Measurements from ENCODE around the gene GNPDA2. TPM values are rescaled to one million over a fixed set of nuclear protein-coding genes. Genes with fewer than 3 reads are reported as not detected.

The GNPDA2 gene
- polyA plus RNA-seq (2013, experiment 1 of 2), result 4.2 TPM
- polyA plus RNA-seq (2013, experiment 2 of 2), result 3.9 TPM

GRCh38 chr4:44726038-44726871 lies at the start of gene GNPDA2:
TSS of gene GNPDA2 (minus strand) at chr4:44726556. CDS start at chr4:44722207, 4,349 bp downstream.
- Histone ChIP-seq H3K27me3 (ENCODE audit: insufficient read depth, low read length, poor library complexity) (no peaks in the 10 kb centered on the region), H3K79me2 (ENCODE audit: control insufficient read depth, insufficient read depth, low read length) (no peaks in the 10 kb centered on the region), H2BK15ac (replicated peaks; ENCODE audit: low read depth) (no peak within 1 kb of the TSS), H3K4me3 (ENCODE audit: low read length) (peak within 1 kb of the TSS; percentile 65), H3K18ac (ENCODE audit: low read length) (peak within 1 kb of the TSS; percentile 16), H3K36me3 (ENCODE audit: control insufficient read depth, insufficient read depth, low read length) (no peaks in the 10 kb centered on the region), H3K4ac (ENCODE audit: low read depth, low read length) (peak within 1 kb of the TSS; percentile 64), H4K8ac (ENCODE audit: low read depth, low read length) (no peak within 1 kb of the TSS), H2BK120ac (ENCODE audit: low read depth, low read length) (no peak within 1 kb of the TSS), H3K56ac (ENCODE audit: low read length) (peak within 1 kb of the TSS; percentile 92), H3K9ac (ENCODE audit: low read length) (peak within 1 kb of the TSS; percentile 79), H2BK5ac (ENCODE audit: low read length) (peak within 1 kb of the TSS; percentile 45), H3K4me1 (ENCODE audit: control insufficient read depth, low read depth, low read length) (peaks cover 2% of the 10 kb centered on the region), H3K4me2 (ENCODE audit: low read length) (peak within 1 kb of the TSS; percentile 86), H3K23ac (ENCODE audit: low read length) (no peak within 1 kb of the TSS), H3K27ac (ENCODE audit: low read depth, low read length) (no peak within 1 kb of the TSS), H3K79me1 (ENCODE audit: low read length) (peaks cover 3% of the 10 kb centered on the region), H2AK5ac (ENCODE audit: low read length) (no peak within 1 kb of the TSS), H4K5ac (ENCODE audit: low read length) (no peak within 1 kb of the TSS)
- WGBS (ENCODE audit: extremely low coverage, insufficient coverage, low lambda C conversion rate), result no CpG with 5 or more reads among the region's 65 CpGs
- peak; percentile 92 for DNase-seq

DNA sequence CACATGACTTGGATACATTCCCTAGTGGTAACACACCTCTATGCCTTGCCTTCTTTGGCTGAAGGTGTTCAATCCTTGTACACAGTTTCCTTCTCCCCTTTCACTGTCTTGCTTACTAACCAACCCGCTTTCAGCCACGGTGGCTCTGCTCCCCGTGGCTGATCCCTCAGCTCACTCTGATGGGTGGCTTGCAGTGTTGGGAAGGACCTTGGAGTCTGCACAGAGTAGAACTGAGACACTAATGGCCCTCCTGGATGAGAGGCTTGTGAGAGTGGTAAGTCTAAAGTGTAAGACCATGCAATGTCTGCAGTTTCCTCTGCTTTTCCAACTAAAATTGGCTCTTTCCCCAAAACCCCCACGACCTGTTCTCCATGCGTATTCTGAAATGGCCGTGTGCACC lies 46.0 kb upstream of the GNPDA2 start:
- Histone ChIP-seq H3K9ac (ENCODE audit: low read length) (no peak overlapping the region), H3K36me3 (ENCODE audit: control insufficient read depth, insufficient read depth, low read length) (no peaks in the 10 kb centered on the region), H2AK5ac (ENCODE audit: low read length) (no peak overlapping the region), H3K56ac (ENCODE audit: low read length) (no peak overlapping the region), H3K4me3 (ENCODE audit: low read length) (no peak overlapping the region), H3K79me1 (ENCODE audit: low read length) (no peaks in the 10 kb centered on the region), H3K4ac (ENCODE audit: low read depth, low read length) (no peak overlapping the region), H3K27ac (ENCODE audit: low read depth, low read length) (no peak overlapping the region), H3K4me2 (ENCODE audit: low read length) (no peak overlapping the region), H3K23ac (ENCODE audit: low read length) (no peak overlapping the region), H3K4me1 (ENCODE audit: control insufficient read depth, low read depth, low read length) (no peaks in the 10 kb centered on the region), H4K5ac (ENCODE audit: low read length) (no peak overlapping the region), H3K27me3 (ENCODE audit: insufficient read depth, low read length, poor library complexity) (no peaks in the 10 kb centered on the region), H3K79me2 (ENCODE audit: control insufficient read depth, insufficient read depth, low read length) (no peaks in the 10 kb centered on the region), H2BK5ac (ENCODE audit: low read length) (no peak overlapping the region), H2BK120ac (ENCODE audit: low read depth, low read length) (no peak overlapping the region), H3K18ac (ENCODE audit: low read length) (no peak overlapping the region), H4K8ac (ENCODE audit: low read depth, low read length) (no peak overlapping the region), H2BK15ac (replicated peaks; ENCODE audit: low read depth) (no peak overlapping the region)
- WGBS (ENCODE audit: extremely low coverage, insufficient coverage, low lambda C conversion rate), result no CpG with 5 or more reads among the region's 6 CpGs
- DNase-seq, result no peak

DNA sequence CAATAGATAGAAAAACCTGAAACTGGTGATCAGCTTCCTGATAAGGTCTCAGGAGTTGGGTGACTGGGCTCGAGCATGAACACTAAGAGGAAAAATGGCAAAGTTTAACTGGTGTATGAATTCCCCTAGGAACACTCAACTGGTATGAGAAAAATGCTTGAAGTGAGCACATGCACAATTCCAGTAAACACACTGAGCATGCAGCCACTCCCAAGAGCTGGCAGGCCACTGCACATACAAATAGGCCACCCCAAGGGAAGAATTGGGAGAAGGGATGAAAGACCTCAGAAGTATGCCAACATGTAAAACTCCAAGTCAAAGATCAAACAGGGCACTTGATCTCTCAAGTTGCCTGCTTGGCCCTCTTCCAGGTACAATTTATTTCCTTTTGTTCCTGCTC lies 45.4 kb upstream of the GNPDA2 start:
- H3K79me2 ChIP-seq (ENCODE audit: control insufficient read depth, insufficient read depth, low read length), result no peaks in the 10 kb centered on the region
- no peak overlapping the region for H2AK5ac ChIP-seq (ENCODE audit: low read length)
- H3K56ac ChIP-seq (ENCODE audit: low read length), result no peak overlapping the region
- no peaks in the 10 kb centered on the region for H3K27me3 ChIP-seq (ENCODE audit: insufficient read depth, low read length, poor library complexity)
- no peaks in the 10 kb centered on the region for H3K36me3 ChIP-seq (ENCODE audit: control insufficient read depth, insufficient read depth, low read length)
- H3K4ac ChIP-seq (ENCODE audit: low read depth, low read length), result no peak overlapping the region
- no peak overlapping the region for H3K27ac ChIP-seq (ENCODE audit: low read depth, low read length)
- no peak overlapping the region for H3K4me2 ChIP-seq (ENCODE audit: low read length)
- no CpG with 5 or more reads among the region's 1 CpG for WGBS (ENCODE audit: extremely low coverage, insufficient coverage, low lambda C conversion rate)
- no peak overlapping the region for H3K9ac ChIP-seq (ENCODE audit: low read length)
- no peak for DNase-seq
- H2BK15ac ChIP-seq (replicated peaks; ENCODE audit: low read depth), result no peak overlapping the region
- no peak overlapping the region for H2BK5ac ChIP-seq (ENCODE audit: low read length)
- H3K4me1 ChIP-seq (ENCODE audit: control insufficient read depth, low read depth, low read length), result no peaks in the 10 kb centered on the region
- no peak overlapping the region for H4K5ac ChIP-seq (ENCODE audit: low read length)
- H4K8ac ChIP-seq (ENCODE audit: low read depth, low read length), result no peak overlapping the region
- H3K79me1 ChIP-seq (ENCODE audit: low read length), result no peaks in the 10 kb centered on the region
- no peak overlapping the region for H3K4me3 ChIP-seq (ENCODE audit: low read length)
- no peak overlapping the region for H3K18ac ChIP-seq (ENCODE audit: low read length)
- H2BK120ac ChIP-seq (ENCODE audit: low read depth, low read length), result no peak overlapping the region
- H3K23ac ChIP-seq (ENCODE audit: low read length), result no peak overlapping the region

DNA sequence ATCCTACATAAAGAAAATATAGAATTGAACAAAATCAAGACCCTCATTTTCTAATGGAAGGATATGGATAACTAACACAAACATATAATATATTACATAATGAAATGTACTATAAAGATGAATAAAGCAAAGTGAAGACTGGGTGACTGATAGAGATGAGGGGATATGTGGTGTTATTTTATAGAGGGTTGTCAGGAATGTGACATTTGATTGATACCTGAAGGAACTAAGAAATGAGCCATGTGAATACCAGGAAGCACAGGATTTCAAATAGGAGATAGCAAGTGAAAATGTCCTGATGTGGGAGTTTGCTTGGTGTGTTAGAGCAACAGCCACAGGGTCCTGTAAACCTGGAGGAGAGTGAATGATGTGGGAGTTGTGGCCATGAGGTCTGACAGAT lies 40.1 kb upstream of the GNPDA2 start:
- Histone ChIP-seq H3K27ac (ENCODE audit: low read depth, low read length) (no peak overlapping the region), H3K9ac (ENCODE audit: low read length) (no peak overlapping the region), H3K36me3 (ENCODE audit: control insufficient read depth, insufficient read depth, low read length) (no peaks in the 10 kb centered on the region), H2AK5ac (ENCODE audit: low read length) (no peak overlapping the region), H3K79me1 (ENCODE audit: low read length) (no peaks in the 10 kb centered on the region), H3K23ac (ENCODE audit: low read length) (no peak overlapping the region), H2BK5ac (ENCODE audit: low read length) (no peak overlapping the region), H2BK120ac (ENCODE audit: low read depth, low read length) (no peak overlapping the region), H3K4ac (ENCODE audit: low read depth, low read length) (no peak overlapping the region), H3K79me2 (ENCODE audit: control insufficient read depth, insufficient read depth, low read length) (no peaks in the 10 kb centered on the region), H3K4me3 (ENCODE audit: low read length) (no peak overlapping the region), H3K27me3 (ENCODE audit: insufficient read depth, low read length, poor library complexity) (no peaks in the 10 kb centered on the region), H3K18ac (ENCODE audit: low read length) (no peak overlapping the region), H3K4me2 (ENCODE audit: low read length) (no peak overlapping the region), H4K5ac (ENCODE audit: low read length) (no peak overlapping the region), H2BK15ac (replicated peaks; ENCODE audit: low read depth) (no peak overlapping the region), H3K56ac (ENCODE audit: low read length) (no peak overlapping the region), H4K8ac (ENCODE audit: low read depth, low read length) (no peak overlapping the region), H3K4me1 (ENCODE audit: control insufficient read depth, low read depth, low read length) (no peaks in the 10 kb centered on the region)
- DNase-seq, result no peak

- H2BK120ac ChIP-seq (ENCODE audit: low read depth, low read length), result no peak overlapping the region
- no peaks in the 10 kb centered on the region for H3K79me1 ChIP-seq (ENCODE audit: low read length)
- H3K23ac ChIP-seq (ENCODE audit: low read length), result no peak overlapping the region
- H3K27me3 ChIP-seq (ENCODE audit: insufficient read depth, low read length, poor library complexity), result no peaks in the 10 kb centered on the region
- H4K5ac ChIP-seq (ENCODE audit: low read length), result no peak overlapping the region
- no peaks in the 10 kb centered on the region for H3K36me3 ChIP-seq (ENCODE audit: control insufficient read depth, insufficient read depth, low read length)
- no peak overlapping the region for H3K18ac ChIP-seq (ENCODE audit: low read length)
- H2AK5ac ChIP-seq (ENCODE audit: low read length), result no peak overlapping the region
- WGBS (ENCODE audit: extremely low coverage, insufficient coverage, low lambda C conversion rate), result no CpG with 5 or more reads among the region's 4 CpGs
- no peak overlapping the region for H4K8ac ChIP-seq (ENCODE audit: low read depth, low read length)
- no peak overlapping the region for H3K56ac ChIP-seq (ENCODE audit: low read length)
- H3K4me2 ChIP-seq (ENCODE audit: low read length), result no peak overlapping the region
- no peaks in the 10 kb centered on the region for H3K4me1 ChIP-seq (ENCODE audit: control insufficient read depth, low read depth, low read length)
- no peak overlapping the region for H2BK5ac ChIP-seq (ENCODE audit: low read length)
- no peak overlapping the region for H3K4me3 ChIP-seq (ENCODE audit: low read length)
- H3K79me2 ChIP-seq (ENCODE audit: control insufficient read depth, insufficient read depth, low read length), result no peaks in the 10 kb centered on the region
- H3K4ac ChIP-seq (ENCODE audit: low read depth, low read length), result no peak overlapping the region
- H3K27ac ChIP-seq (ENCODE audit: low read depth, low read length), result no peak overlapping the region
- H2BK15ac ChIP-seq (replicated peaks; ENCODE audit: low read depth), result no peak overlapping the region
- no peak overlapping the region for H3K9ac ChIP-seq (ENCODE audit: low read length)
- no peak for DNase-seq
Measured at GRCh38 chr4:44765116-44765515, 38.8 kb upstream of the GNPDA2 start.

DNA sequence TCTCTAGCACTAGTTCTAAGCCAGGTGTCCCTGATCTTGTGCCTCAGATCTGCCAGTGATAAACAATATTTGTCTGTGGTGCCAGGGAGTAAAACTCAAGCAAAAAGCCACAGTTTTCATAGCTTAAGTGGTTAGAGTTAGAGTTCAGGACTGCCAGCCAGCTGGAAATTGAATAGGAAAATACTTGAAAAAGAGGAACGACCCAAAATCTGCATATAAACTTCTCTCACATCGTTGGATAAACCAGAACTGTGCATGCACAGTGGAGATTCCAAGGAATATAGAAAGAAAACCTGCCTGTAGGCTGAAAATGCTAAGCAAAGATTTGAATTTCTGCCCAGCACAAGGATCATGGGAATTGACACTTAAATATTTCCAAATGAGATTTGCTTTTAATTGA lies 35.0 kb upstream of the GNPDA2 start:
- Histone ChIP-seq H3K56ac (ENCODE audit: low read length) (no peak overlapping the region), H3K18ac (ENCODE audit: low read length) (no peak overlapping the region), H2BK5ac (ENCODE audit: low read length) (no peak overlapping the region), H2AK5ac (ENCODE audit: low read length) (no peak overlapping the region), H3K79me1 (ENCODE audit: low read length) (no peaks in the 10 kb centered on the region), H4K5ac (ENCODE audit: low read length) (no peak overlapping the region), H2BK120ac (ENCODE audit: low read depth, low read length) (peak overlapping the region; percentile 28), H3K27ac (ENCODE audit: low read depth, low read length) (no peak overlapping the region), H3K9ac (ENCODE audit: low read length) (no peak overlapping the region), H2BK15ac (replicated peaks; ENCODE audit: low read depth) (no peak overlapping the region), H4K8ac (ENCODE audit: low read depth, low read length) (no peak overlapping the region), H3K4ac (ENCODE audit: low read depth, low read length) (no peak overlapping the region), H3K23ac (ENCODE audit: low read length) (no peak overlapping the region), H3K27me3 (ENCODE audit: insufficient read depth, low read length, poor library complexity) (no peaks in the 10 kb centered on the region), H3K79me2 (ENCODE audit: control insufficient read depth, insufficient read depth, low read length) (no peaks in the 10 kb centered on the region), H3K4me3 (ENCODE audit: low read length) (no peak overlapping the region), H3K4me2 (ENCODE audit: low read length) (no peak overlapping the region), H3K4me1 (ENCODE audit: control insufficient read depth, low read depth, low read length) (no peaks in the 10 kb centered on the region), H3K36me3 (ENCODE audit: control insufficient read depth, insufficient read depth, low read length) (no peaks in the 10 kb centered on the region)
- no peak for DNase-seq
- WGBS (ENCODE audit: extremely low coverage, insufficient coverage, low lambda C conversion rate), result no CpG with 5 or more reads among the region's 2 CpGs

Measured in mesendoderm (in vitro differentiated cells).